HK-2 (cell line): Measurements from ENCODE around the gene MRPS26.
"Not testable (repeated sequence)": the region's sequence is repeated elsewhere in the genome, so short reads cannot be mapped to it uniquely, and the experiment has no call there.

Experiments
- DNase-seq: peaks from one replicate; pipeline ENCODE4 v3.0.0-alpha.2; 2018; ENCODE audit not compliant: unreplicated experiment

MRPS26 gene

DNA sequence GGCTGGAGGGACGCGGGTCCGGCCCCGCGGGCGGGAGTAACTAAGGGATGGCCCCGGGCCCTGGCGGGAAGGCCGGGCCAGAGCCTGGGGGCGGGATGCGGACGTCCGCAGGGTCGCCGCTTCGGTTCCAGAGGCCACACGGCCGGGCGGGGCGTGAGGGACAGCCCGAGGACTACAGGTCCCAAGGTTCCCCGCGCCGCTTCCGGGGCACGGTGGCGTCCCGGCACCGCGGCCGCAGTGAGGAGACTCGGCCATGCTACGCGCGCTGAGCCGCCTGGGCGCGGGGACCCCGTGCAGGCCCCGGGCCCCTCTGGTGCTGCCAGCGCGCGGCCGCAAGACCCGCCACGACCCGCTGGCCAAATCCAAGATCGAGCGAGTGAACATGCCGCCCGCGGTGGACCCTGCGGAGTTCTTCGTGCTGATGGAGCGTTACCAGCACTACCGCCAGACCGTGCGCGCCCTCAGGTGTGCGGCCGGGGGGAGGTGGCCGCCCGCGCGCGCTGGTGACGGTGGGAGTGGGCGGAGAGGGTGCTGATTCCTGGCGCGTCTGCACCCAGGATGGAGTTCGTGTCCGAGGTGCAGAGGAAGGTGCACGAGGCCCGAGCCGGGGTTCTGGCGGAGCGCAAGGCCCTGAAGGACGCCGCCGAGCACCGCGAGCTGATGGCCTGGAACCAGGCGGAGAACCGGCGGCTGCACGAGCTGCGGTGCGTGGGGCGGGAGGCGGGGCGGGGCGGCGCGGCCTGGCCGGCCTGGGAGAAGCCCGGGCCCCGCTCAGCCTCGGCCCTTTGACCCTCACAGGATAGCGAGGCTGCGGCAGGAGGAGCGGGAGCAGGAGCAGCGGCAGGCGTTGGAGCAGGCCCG is at the start of gene MRPS26:
TSS of gene MRPS26 (plus strand) at position 237 of the 861 bp plus-strand sequence. CDS start at position 254, 17 bp downstream.
- peak; percentile 94 for DNase-seq

DNA sequence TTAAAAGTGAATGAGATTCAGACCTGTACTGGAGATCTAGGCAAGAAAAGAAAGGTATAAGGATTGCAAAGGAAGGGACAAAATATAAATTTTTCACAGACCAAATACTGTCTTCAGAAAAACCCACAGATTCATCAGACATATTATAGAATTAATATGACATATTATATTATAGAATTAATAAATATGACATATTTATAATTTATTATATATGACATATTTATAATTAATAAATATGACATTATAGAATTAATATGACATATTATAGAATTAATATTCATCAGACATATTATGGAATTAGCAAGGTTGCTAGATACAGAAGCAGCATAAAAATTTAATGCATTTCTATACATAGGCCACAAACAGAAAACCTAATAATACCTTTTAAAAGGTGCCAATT is 47.1 kb upstream of the MRPS26 start:
- DNase-seq: no peak

DNA sequence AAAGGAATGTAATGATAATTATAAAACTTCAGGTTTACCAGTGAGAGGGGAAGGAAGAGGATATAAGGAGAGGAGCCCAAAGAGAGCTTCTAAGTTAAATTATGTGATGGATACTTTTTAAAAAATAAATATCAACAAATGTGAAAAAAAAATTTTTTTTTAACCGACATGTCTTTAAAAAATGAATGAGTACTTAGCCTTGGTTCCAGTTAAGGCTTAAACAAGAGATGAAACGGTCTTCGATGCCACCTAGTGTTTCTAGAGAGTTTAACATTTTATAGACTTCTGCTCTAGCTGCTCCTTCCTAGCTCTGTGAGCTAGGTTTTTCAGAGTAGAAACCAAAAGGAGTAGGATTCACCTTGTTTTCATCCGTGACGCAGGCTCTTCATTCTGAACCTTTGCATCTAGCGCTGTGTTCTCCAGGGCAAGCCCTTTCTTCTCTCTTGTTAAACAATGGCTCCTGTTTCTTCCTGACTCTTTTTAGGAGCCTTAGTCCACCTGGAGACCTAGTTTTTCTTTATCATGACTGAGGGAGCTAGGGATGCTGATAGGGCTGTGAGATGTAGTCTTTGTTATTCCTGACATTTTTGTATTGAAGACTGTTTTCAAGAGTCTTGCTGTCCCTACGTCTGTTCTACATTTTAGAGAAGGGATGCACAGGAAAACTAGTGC is 44.9 kb upstream of the MRPS26 start:
- DNase-seq: no peak

DNA sequence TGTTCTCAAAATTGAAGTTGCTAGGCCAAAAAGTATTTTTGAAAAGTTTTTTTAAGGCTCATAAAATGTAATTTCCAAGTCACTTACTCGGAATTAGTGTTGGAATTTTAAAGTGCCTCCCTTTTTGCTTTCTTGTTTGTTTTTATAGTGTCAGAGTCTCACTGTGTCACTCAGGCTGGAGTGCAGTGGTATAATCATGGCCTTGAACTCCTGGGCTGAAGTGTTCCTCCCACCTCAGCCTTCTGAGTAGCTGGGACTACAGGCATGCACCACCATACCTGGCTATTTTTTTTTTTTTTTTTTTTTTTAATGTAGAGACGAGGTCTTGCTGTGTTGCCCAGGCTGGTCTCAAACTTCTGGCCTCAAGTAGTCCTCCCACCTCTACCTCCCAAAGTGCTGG is 42.4 kb upstream of the MRPS26 start:
- no peak for DNase-seq

DNA sequence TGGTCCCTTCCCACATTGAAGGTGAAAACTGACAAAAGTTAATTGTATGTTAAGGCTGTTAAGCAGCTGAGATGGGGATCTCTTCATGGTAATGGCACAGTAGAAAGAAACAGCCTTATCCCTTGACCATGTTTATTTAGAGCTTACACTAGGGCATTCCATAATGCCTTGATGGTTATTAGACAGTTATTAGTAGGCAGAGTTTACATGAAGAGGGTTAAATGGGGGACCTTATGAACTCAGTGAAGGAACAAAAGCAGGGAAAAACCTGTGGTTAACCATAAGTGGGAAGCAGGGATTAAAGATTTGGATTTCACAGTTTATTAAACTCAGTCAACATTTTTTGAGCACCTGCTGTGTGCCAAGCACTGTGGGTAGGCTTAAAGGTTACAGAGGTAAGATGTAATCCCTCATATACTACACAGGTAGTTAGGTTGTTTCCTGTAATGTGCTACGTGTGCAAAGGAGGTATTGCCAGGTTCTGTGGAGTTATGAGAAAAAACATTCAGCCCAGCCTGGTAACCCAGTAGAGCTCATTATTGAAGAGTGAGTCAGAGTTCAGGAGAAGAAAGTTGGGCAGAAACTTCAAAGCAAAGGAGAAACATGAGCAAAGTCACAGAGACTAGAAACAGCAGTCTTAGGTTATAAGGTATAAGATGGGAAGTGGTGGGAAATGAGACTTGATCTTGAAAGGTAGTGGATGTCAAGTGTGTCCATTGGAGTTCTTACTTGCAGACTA is 34.7 kb upstream of the MRPS26 start:
- DNase-seq: no peak

DNA sequence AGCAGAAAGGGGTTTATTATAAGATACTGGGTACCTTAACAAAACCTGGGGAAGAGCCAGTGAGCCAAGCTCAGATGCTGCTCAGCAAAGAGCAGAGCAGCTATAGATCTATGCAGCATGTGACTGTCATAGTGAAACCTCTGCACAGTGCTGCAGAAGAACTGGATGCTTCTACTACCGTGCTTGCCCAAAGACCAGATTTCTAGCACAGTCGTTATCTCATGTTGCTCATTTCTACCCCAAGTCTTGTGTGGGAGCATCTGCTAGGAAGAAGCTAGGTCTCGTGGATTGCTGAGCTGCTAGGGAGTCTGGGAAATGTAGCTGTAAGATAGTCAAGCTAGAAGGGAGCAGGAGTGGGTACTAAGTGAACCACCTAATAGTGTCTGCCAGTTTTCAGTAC is 34.1 kb upstream of the MRPS26 start:
- no peak for DNase-seq

DNA sequence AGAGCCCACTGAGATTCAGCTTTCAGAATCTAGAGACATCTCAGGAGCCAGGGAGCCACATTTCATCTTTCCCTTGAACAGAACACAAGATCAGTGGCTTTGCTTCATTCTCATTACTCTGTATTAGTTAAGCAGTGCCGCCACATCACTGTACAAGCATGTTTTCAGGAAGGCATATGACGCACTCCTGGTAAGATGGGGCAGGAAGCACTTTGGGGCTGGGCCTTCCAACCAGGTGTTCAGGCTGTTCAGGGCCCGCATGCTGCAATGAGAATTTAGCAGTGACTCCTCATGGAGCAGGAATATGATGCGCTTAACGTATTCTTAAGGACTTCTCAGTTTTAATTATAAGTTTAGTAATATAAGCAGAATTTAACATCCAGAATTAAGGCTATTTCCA is 32.1 kb upstream of the MRPS26 start:
- no peak for DNase-seq

DNA sequence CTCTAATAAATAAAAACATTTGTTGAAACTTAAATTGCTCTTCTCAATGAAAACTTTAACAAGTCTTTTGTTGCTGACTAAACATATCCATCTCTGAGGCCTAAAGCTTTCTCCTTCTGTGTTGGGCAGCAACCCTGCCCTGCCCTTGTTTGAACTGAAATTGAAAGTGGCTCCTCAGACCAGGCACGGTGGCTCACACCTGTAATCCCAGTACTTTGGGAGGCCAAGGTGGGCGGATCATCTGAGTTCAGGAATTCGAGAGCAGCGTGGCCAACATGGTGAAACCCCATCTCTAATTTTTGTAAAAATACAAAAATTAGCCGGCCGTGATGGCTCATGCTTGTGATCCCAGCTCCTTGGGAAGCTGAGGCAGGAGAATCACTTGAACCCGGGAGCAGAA is 31.7 kb upstream of the MRPS26 start:
- no peak for DNase-seq

DNA sequence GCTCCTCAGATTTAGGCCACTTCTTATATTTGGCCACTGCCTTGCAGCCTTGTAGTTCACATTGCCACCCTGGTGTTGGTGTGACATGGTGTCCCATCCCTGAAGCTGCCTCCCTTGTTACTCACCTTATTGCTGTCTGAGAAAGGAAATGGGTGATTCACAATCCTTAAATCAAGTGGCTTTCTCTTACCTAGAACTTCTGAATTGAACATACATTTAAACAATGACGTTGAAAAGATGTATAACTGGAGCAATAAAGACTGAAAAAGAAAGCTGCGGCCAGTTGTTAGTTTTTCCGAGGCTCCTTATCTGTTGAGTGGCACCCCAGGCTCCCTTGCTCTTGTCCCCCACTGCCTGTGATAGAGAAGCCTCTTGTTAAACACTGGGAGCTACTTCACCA is 31.2 kb upstream of the MRPS26 start:
- no peak for DNase-seq

DNA sequence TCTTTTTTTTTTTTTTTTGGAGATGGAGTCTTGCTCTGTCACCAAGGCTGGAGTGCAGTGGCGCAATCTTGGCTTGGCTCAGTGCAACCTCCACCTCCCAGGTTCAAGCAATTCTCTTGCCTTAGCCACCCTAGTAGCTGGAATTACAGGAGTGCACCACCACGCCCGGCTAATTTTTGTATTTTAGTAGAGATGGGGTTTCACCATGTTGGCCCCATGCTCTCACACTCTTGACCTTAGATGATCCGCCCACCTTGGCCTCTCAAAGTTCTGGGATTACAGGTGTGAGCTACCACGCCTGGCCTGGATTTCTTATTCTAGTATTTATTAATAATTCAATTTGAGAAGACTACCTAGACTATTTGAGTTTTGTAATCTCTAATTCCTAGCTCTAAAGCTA is 30.6 kb upstream of the MRPS26 start:
- not testable (repeated sequence) for DNase-seq

DNA sequence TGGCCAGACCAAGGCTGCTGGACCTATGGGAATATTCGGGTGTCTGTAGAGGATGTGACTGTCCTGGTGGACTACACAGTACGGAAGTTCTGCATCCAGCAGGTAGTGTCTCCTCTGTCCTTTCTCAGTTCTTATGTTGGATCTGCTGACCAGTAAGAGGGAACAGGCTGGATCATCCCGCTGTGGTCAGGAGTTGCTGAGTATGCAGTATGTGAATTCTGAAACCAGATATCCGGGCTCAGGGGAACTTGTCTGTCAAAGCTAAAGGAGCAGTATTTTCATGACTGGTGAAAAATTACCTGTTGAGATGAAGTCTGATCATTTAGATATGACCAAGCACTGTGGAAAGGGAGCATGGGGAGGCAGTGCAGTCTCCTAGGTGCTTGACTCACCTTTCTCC is 24.5 kb upstream of the MRPS26 start:
- DNase-seq: no peak

DNA sequence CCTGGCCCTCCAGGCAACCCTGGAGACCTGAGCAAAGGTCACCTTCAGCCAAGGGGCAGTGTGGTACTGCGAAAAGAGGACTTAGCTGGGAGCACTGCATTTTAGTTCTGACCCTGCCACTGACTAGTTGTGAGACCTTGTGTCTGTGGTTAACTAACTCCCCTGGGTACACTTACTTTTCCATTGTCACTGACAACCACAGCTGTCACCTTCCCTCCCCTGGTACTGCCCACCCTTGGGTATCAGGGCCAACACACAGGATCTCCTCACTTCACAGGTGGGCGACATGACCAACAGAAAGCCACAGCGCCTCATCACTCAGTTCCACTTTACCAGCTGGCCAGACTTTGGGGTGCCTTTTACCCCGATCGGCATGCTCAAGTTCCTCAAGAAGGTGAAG is 24.1 kb upstream of the MRPS26 start:
- DNase-seq: no peak

DNA sequence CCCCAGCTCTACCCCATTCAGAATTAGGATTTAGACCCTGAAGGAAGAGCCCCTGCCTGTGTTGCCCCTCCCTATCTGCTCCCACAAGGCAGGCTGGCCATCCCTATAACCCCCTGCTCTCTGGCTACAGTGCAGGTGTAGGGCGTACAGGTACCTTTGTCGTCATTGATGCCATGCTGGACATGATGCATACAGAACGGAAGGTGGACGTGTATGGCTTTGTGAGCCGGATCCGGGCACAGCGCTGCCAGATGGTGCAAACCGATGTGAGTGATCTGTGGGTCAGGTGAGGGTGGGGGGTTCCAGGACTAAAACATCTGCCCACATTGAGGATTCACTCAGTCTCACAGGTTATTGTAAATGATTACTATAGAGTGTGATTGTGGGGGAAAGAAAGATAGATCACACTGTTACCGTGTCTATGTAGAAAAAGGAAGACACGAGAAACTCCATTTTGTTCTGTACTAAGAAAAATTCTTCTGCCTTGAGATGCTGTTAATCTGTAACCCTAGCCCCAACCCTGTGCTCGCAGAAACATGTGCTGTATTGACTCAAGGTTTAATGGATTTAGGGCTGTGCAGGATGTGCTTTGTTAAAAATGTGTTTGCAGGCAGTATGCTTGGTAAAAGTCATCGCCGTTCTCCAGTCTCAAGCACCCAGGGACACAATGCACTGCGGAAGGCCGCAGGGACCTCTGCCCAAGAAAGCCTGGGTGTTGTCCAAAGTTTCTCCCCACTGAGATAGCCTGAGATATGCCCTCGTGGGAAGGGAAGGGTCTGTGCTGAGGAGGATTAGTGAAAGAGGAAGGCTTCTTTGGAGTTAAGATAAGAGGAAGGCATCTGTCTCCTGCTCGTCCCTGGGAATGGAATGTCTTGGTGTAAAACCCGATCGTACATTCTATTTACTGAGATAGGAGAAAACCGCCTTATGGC is 23.0 kb upstream of the MRPS26 start:
- DNase-seq: not testable (repeated sequence)

DNA sequence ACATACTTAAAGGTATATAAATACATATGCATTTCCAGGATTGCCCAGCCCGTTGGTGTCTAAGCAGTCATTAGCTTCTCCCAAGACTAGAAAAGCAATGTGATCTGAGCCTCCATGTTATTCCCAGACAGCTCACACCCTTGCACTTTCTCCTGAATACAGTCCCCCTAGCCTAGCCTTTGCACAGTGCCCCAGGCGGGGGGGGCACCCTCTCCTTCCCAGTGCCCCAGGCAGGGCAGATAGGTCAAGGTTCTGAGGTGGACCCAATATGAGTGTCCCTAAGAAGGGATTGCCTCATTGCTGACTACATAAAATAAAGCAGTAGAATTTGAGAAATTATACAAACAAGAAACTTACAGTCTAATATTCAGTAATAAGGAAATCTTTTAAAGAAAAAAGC is 17.9 kb upstream of the MRPS26 start:
- DNase-seq: no peak

DNA sequence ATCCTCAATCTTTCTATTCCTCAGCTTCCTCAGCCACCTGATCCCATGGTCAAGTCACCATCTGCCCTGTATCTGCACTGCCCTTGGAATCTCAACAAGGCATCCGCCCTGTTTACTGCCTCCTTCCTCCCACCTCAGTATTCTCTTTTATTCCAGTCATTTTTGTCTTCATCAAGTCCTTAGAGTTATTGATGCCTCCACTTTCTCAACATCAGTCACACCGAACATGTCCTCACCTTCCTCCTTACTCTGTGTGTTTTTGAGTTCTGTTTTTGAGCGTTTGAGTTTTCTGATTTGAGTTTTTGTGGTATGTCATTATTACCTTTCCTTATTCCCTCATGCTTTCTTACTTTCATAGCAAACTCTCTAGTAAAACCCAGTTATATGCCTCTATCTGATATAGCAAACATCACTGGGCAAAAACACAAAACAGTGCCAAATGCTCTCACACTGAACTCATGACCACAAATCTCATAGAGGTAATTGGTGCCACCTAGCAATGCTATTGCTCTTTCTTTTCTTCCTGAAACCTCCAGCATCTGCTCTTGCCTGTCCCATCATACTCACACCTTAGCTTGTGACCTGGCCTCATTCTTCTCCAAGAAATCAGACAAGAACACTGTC is 14.2 kb upstream of the MRPS26 start:
- DNase-seq: no peak

DNA sequence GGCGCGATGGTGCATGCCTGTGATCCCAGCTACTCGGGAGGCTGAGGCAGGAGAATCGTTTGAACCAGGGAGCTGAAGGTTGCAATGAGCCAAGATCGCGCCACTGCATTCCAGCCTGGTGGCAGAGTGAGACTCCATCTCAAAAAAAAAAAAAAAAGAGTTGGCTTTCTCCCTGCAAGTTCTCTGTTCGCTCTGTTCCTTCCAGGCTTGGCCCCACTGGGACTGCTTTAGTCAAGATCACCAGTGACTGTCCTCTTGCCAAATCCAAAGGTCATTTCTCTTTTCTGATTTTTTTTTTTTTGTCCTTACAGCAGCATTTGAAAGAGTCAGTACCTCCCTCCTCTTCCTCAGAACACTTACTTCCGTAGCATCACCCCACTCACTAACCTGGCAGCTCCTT is 13.2 kb upstream of the MRPS26 start:
- no peak for DNase-seq

DNA sequence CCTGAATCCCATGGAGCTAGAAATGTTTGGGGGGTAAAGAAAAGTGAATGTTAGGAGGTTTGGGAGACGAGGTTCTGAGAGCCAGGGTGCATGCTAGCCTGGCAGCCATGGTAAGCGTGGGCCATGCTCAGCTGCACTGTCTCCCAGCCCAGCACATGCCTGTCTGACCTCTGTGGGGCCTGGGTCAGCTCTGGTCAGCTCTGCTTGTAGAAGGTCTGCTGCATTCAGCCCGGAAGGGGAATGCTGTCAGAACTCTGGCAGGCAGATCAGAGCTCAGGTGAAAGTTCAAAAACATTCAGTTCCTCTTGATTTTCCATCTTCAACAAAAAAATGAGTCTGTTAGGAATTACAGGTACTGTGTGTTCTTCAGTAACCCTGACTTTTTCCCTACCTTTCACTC is 8.2 kb upstream of the MRPS26 start:
- no peak for DNase-seq

DNA sequence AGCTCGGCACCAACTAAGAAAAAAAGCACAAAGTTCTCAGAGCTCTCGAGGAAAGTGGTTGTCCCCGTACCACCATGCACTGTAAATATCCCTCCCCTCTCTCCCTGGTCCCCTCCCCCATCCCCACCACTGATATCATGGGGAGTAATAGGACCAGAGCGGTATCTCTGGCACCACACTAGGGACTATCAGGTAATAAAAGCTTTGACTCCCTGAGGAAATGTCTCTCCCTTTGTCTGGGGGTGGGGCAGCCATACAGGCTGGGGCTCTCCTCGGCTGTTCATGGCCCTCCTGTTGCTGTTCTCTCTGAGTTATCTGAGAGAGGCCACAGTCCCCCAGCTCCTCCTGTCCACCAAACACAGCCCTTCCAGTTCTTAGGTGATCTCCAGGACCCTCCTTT is 7.4 kb upstream of the MRPS26 start:
- DNase-seq: no peak

DNA sequence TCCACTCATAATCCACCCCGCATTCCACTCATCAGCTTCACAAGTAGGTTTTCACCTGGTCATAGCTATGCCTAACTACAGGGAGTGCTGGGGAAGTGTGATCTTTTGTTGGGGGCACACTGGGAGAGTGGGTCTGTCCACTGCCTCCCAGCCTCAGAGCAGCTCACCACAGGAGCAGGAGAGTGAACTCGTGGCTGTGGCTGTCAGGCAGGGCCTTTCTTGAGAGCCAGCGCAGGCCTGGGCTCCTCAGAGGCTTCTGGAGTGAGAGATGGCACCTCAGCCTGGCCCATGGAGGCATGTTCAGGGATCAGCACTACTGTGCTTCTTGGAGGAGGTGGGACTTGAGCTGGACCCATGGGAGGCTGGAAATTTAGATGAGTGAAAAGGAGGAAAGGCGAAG is 6.4 kb upstream of the MRPS26 start:
- no peak for DNase-seq

DNA sequence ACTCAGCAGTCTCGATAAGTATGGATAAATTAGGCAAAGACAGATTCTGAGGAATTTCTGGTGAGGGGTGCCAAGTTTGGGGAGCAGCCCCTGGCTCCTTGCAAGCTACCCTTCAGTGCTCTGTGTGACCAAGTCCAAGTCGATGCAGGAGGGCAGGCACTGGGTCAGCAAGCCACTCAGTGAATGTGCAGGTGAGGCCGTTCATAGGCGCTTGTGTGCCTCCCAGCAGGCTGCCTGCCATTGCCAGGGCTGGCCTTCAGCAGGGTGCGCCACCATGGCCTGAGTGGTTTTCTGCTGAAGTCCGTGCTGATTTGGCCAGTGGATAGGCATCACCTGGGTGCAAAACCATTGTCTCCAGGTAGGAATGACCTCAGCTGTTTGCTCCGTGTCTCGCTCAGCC is 5.8 kb upstream of the MRPS26 start:
- no peak for DNase-seq

DNA sequence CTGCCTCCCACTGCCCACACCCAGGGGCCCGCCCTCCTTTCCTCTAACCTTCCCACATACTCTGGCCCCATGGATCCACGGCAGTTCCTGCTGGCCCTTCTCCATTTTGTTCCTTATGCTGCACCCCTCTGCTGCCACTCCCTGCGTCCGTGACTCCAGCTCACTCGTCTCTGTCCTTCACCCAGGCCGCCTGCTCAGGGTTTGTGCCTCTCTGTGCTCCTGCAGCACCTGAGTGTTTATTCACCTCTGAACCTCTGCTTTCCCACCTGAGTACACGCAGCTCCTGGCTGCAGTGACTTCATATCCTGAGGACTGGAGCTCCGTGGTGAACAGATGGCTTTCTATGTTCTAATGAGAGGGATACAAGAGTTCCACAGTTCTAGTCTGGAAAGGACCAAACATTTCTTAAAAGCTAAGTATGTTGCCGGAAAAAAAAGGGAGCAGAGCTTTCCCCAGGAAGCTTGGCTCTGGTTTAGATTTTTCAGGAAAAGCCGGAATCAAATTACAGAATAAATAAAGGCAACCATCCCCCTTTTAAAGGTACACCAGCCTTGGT is 3.9 kb upstream of the MRPS26 start:
- DNase-seq: no peak
